HG03045 (cell line): Measurements from ENCODE around the gene CTNND1.

Experiments used
- ATAC-seq: cut with Tn5 transposase; IDR thresholded peaks from one replicate; pipeline ENCODE4 v1.9.1; 2021; ENCODE audit warnings: mild to moderate bottlenecking, moderate library complexity; ENCODE audit not compliant: unreplicated experiment

Gene CTNND1

DNA sequence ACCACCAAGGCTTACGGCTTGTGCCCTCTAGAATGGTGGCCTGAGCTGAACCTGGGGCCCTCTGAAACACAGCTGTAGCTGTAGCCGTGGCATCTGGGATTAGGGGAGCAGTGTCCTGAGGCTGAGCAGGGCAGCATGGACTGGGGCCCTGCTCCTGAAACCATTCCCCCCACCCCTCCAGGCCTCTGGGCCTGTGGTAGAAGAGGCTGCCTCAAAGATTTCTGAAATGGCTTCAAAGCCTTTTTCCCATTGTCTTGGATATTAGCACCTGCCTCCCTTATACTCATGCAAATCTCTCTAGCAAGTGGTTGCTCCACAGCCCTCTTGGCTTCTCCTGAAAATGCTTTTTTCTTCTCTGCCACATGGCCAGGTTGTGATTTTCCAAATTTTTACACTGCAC lies 106.9 kb downstream of the CTNND1 start:
- no peak for ATAC-seq
